GM20431 (cell line): Measurements from ENCODE around the gene TUBGCP2.

Experiments
- in situ Hi-C: fragments of 300-500 bp; cut with MseI, MboI; formaldehyde crosslinking; loops from one replicate; pipeline ENCODE4 v1.15.0; 2020; ENCODE audit warnings: low sequenced_read_pairs; ENCODE audit not compliant: unreplicated experiment

TUBGCP2 gene

GRCh38 chr10:133308421-133309099 lies at the start of gene TUBGCP2, which contains the start of gene ZNF511:
TSS of gene TUBGCP2 (minus strand) at chr10:133308872. CDS start at chr10:133302941, 5,931 bp downstream.
TSS of gene ZNF511 (plus strand) at chr10:133308914. CDS start at chr10:133308944, 30 bp downstream.
- in situ Hi-C loops = no loop called here

DNA sequence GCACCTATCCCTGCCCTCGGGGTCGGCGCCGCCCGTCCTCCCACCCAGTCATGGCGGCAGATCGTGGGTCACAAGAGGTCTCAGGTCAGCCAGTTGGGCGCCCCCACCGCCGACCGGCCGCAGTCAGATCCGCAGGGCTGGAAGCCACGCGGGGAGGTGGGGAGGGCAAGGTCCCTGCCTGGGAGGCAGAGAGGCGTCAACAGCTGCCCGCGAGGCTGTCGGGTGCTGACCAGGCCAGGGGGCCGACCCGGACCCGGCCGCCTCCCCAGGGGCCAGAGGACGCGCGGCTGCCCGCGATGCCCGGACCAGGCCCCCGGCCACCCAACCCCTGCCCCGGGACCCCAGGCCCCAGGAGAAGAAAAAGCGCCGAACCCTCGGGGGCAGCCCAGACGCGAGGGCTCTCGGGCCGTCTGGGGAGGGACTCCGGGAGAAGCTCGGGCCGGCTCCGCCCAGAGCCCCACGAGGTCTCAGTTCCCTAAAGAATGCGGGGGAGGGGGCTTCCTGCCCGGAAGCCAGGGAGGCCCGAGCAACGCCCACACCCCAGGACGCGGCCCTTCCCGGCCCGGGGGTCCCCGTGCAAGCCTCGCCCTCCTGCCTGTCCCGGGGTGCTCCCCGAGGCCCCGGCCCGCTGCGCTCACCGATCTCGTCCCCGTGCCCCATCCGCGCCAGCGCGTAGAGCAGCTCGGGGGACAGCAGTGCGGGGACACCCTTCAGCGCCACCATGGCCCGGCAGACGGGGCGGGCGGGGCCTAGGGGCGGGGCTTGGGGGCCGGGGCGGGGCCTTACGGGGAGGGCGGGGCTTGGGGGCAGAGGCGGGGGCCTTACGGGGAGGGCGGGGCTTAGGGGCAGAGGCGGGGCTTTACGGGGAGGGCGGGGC lies 48.9 kb upstream of the TUBGCP2 start, which contains the start of gene FUOM:
Gene FUOM, minus strand, starts transcription at position 735 of the 877 bp plus-strand sequence. Its CDS starts 12 bp downstream, at position 723.
- in situ Hi-C loops = no loop called here

DNA sequence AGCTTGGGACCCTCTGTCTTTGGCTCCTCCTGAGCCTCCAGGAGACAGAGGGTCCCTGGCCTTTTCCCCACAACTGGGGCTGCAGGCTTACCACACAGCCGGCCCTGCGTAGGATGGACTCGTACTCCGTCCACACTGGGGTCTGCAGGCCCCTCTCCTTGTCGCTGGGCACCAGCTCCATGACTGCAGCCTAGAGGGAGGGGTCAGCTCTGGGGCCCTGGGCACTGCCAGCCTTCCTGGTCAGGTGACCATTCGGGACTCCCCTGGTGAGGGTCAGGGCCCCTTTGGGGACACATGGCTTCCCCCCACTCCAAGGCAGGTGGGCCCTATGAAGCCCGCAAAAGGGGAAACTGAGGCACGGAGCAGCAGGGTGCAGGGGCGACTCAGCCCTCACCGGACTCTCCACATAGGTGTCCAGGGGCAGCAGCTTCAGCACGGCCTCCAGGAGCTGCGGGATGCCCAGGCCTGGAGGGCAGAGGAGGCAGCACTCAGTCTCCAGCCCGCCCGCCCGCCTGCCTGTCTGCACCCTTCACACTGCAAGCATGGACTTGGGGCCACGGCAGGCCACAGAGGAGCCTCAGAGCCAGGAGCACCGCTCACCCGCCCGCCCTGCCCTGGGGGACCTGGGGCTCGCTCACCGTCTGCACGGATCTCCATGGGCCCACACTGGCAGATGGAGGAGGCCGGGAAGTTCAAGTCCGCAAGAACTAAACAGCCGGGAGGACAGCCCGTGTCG lies 48.0 kb upstream of the TUBGCP2 start:
- in situ Hi-C loops = no loop called here

- in situ Hi-C loops = no loop called here
Observed at GRCh38 chr10:133355991-133356390, 47.3 kb upstream of the TUBGCP2 start.

GRCh38 chr10:133355266-133355665 lies 46.6 kb upstream of the TUBGCP2 start:
- in situ Hi-C loops = no loop called here

DNA sequence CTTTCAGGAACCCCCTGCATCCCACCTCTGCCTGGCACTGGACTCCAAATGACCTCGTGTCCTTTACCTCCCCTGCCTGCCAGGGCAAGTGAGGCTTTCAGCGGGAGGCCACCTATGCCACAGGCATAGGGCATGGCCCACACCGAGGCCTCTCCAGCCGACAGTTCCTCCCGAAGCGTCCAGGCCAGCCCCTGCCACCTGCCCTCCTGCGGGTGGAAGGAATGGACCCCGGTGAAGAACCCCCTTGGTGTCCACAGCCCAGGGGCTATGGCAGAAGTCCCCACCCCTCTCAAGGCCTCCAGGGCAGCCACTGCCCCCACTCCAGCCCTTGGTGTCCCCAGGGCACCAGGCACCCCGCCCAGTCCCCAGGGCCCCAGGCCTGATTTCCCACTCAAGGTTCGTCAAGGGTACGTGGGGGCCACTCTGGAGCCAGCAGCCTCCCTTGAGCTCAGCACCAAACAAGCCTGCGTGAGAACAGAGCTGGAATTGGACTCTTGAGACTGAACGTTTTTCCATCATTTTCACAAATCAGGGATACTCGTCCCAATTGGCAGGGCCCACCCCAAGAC lies 46.1 kb upstream of the TUBGCP2 start:
- in situ Hi-C loops = no loop called here

GRCh38 chr10:133353988-133354605 lies 45.4 kb upstream of the TUBGCP2 start:
- in situ Hi-C loops = no loop called here

DNA sequence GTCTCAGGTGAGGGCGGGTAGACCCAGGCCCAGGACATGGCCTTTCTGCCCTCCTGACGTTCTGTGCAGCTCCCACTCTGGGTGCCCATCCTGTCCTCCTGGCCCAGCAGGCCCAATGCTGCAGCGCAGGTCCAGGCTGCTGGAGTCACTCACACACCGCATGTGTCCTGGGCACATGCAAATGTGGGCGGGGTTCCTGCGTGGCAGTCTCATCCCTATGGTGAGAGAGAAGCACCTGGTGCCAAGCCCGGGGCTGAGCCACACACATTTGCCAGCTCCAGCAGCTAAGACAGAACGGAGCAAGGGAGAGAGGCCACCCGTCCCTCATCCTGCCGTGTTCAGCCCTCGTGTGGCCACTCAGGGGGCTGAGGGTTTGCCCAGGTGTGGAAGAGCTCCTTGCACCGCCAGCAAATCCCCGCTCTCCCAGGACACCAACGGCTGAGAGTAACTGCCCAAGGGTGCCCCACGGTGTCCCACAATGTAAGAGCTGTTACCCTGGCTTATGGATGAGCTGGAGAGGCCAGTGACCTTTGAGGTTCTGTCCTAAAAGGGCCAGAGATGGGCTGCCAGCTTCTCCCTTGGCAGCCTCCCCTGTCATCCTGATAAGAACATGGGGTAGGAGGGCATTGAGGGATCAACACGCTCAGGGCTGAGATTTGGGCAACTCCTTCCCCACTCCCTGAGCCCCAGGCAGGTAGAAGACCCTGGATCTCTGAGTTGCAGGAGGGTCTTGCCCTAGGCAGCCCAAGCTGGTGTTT lies 44.7 kb upstream of the TUBGCP2 start:
- in situ Hi-C loops = no loop called here

GRCh38 chr10:133351408-133352318 lies 43.0 kb upstream of the TUBGCP2 start:
- in situ Hi-C loops = no loop called here

- in situ Hi-C loops = no loop called here
Observed at GRCh38 chr10:133350950-133351329, 42.3 kb upstream of the TUBGCP2 start.

DNA sequence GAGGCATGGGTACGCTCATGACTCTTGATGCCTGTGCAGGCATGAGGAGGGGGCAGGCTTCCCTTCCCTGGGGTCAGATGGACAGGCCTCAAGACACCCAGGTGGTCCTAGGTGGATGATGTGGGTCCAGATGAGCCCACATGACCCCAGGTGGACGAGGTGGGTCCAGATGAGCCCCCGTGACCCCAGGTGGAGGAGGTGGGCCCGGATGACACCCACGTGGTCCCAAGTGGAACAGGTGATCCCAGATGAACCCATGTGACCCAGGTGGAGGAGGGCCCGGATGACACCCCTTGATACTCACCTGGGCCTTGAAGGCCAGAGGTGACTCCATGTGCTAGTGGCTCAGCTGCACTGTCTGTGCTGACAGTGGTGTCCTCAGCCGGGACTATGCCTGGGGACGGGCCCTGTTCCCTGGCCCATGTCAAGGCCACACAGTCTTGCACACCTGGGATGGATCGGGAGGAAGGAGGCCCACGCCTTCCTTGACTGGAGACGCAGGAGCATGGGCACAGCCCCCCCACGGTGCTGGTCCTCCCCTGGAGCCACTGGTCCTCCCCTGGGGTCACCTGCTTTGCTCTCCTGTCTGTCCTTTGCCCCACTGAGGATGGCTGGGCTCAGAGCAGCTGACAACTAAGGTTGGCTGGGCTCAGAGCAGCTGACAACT lies 41.7 kb upstream of the TUBGCP2 start:
- in situ Hi-C loops = no loop called here

DNA sequence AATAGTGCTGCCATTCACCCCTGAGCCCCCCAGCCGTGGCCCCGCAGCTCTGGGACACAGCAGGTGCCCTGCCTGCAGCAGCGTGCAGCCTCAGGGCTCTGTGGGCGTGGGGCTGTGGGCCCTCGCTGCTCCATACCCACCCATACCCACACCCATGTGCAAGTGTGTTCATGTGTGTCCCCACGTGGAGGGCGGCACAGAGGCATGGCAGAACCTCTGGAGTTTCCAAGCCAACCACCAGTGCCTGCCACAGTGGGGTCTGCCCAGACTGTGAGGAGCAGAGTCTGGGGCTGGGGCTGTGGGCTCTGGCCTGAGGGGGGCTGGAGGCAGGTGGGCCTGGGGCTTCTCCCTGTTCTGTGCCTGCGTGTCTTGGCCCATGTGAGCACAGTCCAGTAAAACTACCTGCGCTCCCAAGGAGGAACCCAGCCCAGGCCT lies 40.9 kb upstream of the TUBGCP2 start:
- in situ Hi-C loops = no loop called here

DNA sequence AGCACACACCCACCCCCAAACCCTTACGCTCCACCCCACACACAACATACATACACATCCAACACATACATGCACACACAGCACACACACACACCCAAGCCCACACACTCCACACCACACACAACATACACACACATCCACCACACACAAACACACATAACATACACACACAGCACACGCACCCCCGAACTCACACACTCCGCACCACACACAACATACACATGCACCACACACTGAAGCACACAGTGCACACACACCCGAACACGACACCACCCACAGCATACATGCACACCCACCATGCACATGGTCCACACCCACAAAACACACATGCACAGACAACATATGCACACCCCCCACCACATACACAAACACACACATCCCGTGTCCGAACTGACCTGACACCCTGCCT lies 40.5 kb upstream of the TUBGCP2 start:
- in situ Hi-C loops = no loop called here

DNA sequence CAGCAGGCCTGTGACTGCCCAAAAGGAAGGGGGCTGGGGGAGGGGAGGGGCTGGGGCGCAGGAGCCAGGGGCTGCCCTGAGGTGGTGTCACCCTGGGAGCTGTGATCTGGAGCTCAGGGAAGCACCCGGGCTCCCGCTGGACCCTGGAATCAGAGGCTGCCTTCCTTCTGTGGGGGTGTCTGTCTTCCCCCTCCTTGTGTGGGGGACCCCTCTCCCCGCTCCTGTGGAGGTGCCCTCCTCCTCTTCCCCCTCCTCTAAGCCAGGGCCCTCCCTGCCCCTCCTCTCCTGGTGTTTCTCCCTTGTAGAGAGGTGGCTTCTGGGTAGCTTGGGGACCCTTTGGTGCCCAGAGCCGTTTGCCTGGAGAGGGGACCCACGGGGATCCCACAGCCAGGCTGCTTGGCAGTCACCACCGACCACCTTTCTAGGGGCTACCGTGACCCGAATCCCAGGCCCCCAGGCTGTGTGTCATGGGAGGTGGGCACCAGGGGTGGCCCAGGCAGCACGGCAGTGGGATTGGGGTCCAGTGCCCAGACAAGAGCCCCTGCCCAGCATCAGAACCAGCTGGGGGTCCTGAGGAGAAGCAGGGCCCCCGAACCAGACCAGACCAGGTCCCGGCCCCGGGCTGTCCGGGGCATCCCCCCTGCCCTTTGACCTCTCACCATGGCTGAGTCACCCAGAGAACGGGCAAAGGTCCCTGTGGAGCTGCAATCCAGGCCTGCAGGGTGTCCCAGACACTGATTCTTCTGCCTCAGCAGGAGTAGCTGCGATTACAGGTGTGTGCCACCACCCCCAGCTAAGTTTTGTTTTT lies 39.2 kb upstream of the TUBGCP2 start:
- in situ Hi-C loops = no loop called here

DNA sequence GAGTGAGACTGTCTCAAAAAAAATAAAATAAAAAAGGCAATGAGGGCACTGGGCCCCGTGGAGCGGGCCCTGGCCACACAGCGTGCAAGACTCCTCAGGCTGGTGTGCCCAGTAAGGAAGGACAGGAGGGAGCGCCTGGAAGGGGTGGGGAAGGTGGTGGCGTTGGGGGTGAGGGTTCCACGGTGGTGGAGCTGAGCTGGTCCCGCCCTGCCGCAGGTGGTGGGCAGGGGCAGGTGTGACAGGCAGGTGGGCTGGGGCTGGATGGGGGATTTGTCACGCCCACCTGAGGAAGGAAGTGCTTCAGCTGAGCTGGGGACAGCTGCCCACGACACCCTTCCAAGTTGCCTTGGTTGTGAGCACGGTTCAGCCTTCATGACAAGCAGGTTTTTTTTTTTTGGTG lies 37.7 kb upstream of the TUBGCP2 start:
- in situ Hi-C loops = no loop called here

- in situ Hi-C loops = no loop called here
Observed at GRCh38 chr10:133344236-133344635, 35.6 kb upstream of the TUBGCP2 start.

GRCh38 chr10:133343558-133343957 lies 34.9 kb upstream of the TUBGCP2 start:
- in situ Hi-C loops = no loop called here
